ENCODE results near the gene FBN1. TPM values are rescaled to one million over a fixed set of nuclear protein-coding genes. Genes with fewer than 3 reads are reported as not detected.

Gene FBN1
- total RNA-seq, 4 donors from 2014 or later = 128 to 325 (median 215) TPM

DNA sequence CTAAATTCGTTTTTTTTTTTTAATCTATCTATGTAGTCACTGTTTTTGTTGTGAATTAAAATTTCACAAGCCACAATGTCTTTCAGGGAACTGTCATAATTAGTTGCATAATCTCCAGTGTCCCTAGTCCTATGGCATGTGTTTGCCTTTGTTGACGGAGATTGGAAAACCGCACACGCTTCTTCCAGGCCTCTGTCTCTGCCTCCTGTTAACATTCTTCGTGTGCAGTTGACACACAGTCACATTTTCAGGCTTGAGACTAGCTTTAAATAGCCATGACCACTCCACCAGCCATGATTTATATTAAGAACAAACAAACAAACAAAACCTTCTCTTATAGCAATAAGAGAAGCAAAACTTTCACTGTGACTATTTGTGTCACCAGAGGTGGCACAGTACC lies 174.4 kb downstream of the FBN1 start:
- TF ChIP-seq, protein P1, sequence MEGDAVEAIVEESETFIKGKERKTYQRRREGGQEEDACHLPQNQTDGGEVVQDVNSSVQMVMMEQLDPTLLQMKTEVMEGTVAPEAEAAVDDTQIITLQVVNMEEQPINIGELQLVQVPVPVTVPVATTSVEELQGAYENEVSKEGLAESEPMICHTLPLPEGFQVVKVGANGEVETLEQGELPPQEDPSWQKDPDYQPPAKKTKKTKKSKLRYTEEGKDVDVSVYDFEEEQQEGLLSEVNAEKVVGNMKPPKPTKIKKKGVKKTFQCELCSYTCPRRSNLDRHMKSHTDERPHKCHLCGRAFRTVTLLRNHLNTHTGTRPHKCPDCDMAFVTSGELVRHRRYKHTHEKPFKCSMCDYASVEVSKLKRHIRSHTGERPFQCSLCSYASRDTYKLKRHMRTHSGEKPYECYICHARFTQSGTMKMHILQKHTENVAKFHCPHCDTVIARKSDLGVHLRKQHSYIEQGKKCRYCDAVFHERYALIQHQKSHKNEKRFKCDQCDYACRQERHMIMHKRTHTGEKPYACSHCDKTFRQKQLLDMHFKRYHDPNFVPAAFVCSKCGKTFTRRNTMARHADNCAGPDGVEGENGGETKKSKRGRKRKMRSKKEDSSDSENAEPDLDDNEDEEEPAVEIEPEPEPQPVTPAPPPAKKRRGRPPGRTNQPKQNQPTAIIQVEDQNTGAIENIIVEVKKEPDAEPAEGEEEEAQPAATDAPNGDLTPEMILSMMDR (IDR thresholded peaks at IDR 0.05; ENCODE audit: low read depth) = no peak

DNA sequence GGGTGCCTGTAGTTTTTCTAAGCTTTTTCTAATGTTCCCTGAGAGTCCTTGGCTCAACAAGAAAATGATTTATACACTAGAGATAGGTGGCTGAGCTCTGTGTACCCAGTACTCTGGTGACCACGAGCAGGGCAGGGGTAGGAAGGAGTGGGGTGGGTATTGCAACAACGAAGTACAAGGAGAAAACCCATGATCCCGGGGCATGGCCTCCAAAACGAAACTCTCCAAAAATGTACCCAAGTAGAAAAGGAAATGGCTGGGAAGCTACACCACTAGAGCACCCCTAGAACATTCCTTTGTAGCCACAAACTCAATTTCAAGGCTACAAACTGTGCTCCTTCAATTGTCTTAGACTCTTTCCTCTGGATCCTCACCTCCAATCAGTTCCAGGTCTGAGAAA lies 175.4 kb downstream of the FBN1 start:
- TF ChIP-seq, protein P1 (IDR thresholded peaks at IDR 0.05; ENCODE audit: low read depth) = no peak

DNA sequence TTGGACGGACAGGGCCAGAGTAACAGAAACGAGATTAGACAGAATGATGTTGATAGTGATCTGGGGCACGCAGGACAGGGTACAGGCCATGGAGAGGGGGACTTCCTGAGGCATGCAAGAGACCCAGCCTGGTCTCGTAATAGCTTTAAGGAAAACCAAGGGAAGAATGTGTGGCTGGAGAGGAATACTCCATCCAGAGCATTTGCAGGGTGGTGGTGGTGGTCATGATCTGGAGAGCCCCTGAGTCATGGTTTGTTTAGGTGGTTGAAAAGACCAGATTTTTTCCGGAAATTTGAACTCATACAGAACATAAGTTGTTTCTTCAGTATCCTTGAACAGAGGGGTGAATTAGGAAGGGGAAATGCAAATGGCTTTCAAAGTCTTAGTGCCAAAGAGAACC lies 175.8 kb downstream of the FBN1 start:
- TF ChIP-seq, protein P1 (IDR thresholded peaks at IDR 0.05; ENCODE audit: low read depth) = no peak

DNA sequence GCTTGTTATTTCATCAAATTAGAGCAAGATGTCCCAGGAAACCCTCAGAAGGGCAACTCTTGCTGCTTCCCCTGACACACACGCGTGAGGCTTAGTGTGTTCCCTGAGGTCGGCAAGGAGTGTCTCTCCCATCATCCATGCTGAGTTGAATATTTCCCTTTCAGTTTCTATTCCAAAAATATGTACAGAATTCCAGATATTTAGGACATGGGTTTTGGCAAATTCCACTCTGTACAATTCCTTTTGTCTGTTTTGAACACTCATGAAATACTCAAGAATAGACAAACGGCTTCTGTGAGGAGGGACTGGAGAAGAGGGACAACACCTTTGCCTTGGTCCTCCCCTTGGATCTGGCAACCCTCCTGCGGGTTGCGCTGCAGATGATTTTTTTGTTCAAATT lies 176.2 kb downstream of the FBN1 start:
- TF ChIP-seq, protein P1 (IDR thresholded peaks at IDR 0.05; ENCODE audit: low read depth) = no peak

DNA sequence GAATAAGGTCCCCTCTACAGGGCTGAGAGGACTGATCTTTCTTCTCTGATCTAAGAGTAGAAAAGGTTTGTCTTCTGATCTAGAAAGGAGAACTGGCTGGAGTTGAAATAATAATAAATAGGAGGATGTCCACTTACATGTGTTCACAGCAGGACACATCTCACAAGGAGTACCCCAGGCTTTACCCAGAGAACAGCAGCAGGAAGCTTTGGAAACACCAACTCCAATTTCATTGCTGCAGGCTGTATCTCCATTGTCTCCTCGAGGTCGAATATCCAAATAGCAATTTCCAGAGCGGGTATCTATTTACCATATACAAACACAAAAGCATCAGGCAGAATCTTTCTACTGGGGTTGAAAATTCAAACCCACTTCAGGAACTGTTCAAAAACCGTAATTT lies 177.7 kb downstream of the FBN1 start:
- TF ChIP-seq, protein P1 (IDR thresholded peaks at IDR 0.05; ENCODE audit: low read depth) = no peak

DNA sequence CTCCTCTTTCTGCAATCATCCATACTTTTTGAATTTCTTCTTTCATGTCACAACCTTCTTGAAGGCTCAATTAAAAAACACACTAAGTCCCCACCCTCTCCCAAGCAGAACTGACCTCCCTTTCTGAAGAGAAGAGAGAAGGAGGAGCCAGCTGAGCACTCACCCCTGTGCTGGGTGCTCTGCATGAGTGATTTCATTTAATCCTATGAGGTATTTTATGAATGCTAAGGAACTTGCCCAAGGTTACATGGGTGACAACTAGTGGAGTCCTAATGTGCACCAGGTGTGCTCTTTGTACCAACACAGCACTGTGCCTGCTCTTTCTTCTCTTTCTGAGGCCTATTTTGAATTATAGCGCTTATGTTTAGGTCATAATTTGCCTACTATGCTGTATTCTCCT lies 178.7 kb downstream of the FBN1 start:
- TF ChIP-seq, protein P1 (IDR thresholded peaks at IDR 0.05; ENCODE audit: low read depth) = no peak

DNA sequence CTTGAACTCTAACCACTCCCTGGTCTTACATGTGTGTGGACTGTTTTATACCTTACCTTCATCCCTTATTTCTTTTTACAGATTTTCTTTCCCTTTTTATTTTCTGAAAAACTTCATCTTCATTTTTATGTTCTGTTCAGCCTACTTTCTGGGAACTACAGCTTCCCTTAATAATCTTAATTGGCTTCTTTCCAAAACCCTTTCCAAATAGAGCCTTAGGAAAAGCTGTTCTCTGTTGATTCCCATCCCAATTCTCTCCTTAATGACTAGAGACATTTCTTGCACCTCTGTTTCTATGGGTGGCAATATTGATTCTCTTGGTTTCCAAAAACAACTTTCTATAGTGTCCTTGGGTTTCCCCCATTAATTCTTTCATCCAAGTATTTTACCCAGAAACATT lies 179.4 kb downstream of the FBN1 start:
- TF ChIP-seq, protein P1 (IDR thresholded peaks at IDR 0.05; ENCODE audit: low read depth) = no peak

Measured in subcutaneous adipose tissue (tissue), 4 donors.